Rectal smooth muscle tissue (tissue), 1 donor: Measurements from ENCODE around the gene TIMP2.
"Not testable (repeated sequence)": the region's sequence is repeated elsewhere in the genome, so short reads cannot be mapped to it uniquely, and the experiment has no call there.

ENCODE experiments used
- H3K27ac ChIP-seq: one replicate; pipeline ENCODE4 v1.7.0; 2013; ENCODE audit warnings: low read depth, low read length, inconsistent platforms
- H3K27me3 ChIP-seq: one replicate; pipeline ENCODE4 v1.7.0; 2013; ENCODE audit warnings: low read length; ENCODE audit not compliant: control insufficient read depth, insufficient read depth
- H3K36me3 ChIP-seq: one replicate; pipeline ENCODE4 v1.7.0; 2013; ENCODE audit warnings: low read length; ENCODE audit not compliant: control insufficient read depth, insufficient read depth
- H3K4me1 ChIP-seq: one replicate; pipeline ENCODE4 v1.7.0; 2013; ENCODE audit warnings: low read length; ENCODE audit not compliant: control insufficient read depth, insufficient read depth
- H3K4me3 ChIP-seq: one replicate; pipeline ENCODE4 v1.7.0; 2013; ENCODE audit warnings: low read length
- H3K9ac ChIP-seq: one replicate; pipeline ENCODE4 v1.7.0; 2013; ENCODE audit warnings: low read length

Gene TIMP2

GRCh38 chr17:78905116-78905515 is 20.1 kb downstream of the TIMP2 start:
- H3K9ac ChIP-seq, result no peak overlapping the region
- H3K4me1 ChIP-seq, result peaks cover 10% of the 10 kb centered on the region
- H3K4me3 ChIP-seq, result no peak overlapping the region
- no peak overlapping the region for H3K27ac ChIP-seq
- H3K27me3 ChIP-seq, result no peaks in the 10 kb centered on the region
- no peaks in the 10 kb centered on the region for H3K36me3 ChIP-seq

- H3K36me3 ChIP-seq, result no peaks in the 10 kb centered on the region
- no peak overlapping the region for H3K9ac ChIP-seq
- H3K4me3 ChIP-seq, result no peak overlapping the region
- peaks cover 14% of the 10 kb centered on the region for H3K4me1 ChIP-seq
- no peak overlapping the region for H3K27ac ChIP-seq
- H3K27me3 ChIP-seq, result no peaks in the 10 kb centered on the region
Measured at GRCh38 chr17:78904371-78904770, 20.8 kb downstream of the TIMP2 start.

GRCh38 chr17:78903101-78903779 is 21.9 kb downstream of the TIMP2 start, which contains the start of gene CEP295NL:
Gene CEP295NL, minus strand, starts transcription at chr17:78903201. Its CDS starts 1,373 bp downstream, at chr17:78901828.
- Histone ChIP-seq H3K4me3 (no peak within 1 kb of the TSS), H3K4me1 (peaks cover 17% of the 10 kb centered on the region), H3K27ac (no peak within 1 kb of the TSS), H3K27me3 (no peaks in the 10 kb centered on the region), H3K36me3 (no peaks in the 10 kb centered on the region), H3K9ac (no peak within 1 kb of the TSS)

GRCh38 chr17:78902231-78902630 is 23.0 kb downstream of the TIMP2 start:
- H3K27ac ChIP-seq, H3K9ac ChIP-seq, H3K36me3 ChIP-seq, H3K4me3 ChIP-seq, H3K27me3 ChIP-seq: not testable (repeated sequence)
- H3K4me1 ChIP-seq, result peaks cover 25% of the 10 kb centered on the region

GRCh38 chr17:78901806-78902205 is 23.4 kb downstream of the TIMP2 start:
- H3K27me3 ChIP-seq, result no peaks in the 10 kb centered on the region
- no peak overlapping the region for H3K27ac ChIP-seq
- peaks cover 25% of the 10 kb centered on the region for H3K4me1 ChIP-seq

GRCh38 chr17:78900816-78901215 is 24.4 kb downstream of the TIMP2 start:
- Histone ChIP-seq H3K4me3 (no peak overlapping the region), H3K9ac (no peak overlapping the region), H3K27me3 (no peaks in the 10 kb centered on the region), H3K27ac (no peak overlapping the region), H3K36me3 (no peaks in the 10 kb centered on the region), H3K4me1 (peaks cover 35% of the 10 kb centered on the region)

More at GRCh38 chr17:78901806-78902205, 23.4 kb downstream of the TIMP2 start:
- no peak overlapping the region for H3K4me3 ChIP-seq
- H3K9ac ChIP-seq, result no peak overlapping the region
- no peaks in the 10 kb centered on the region for H3K36me3 ChIP-seq

GRCh38 chr17:78899361-78900260 is 25.6 kb downstream of the TIMP2 start:
- Histone ChIP-seq H3K4me1 (peaks cover 42% of the 10 kb centered on the region), H3K9ac (no peak overlapping the region), H3K36me3 (no peaks in the 10 kb centered on the region), H3K4me3 (no peak overlapping the region), H3K27ac (no peak overlapping the region), H3K27me3 (no peaks in the 10 kb centered on the region)

- peaks cover 45% of the 10 kb centered on the region for H3K4me1 ChIP-seq
- no peak overlapping the region for H3K9ac ChIP-seq
- no peak overlapping the region for H3K4me3 ChIP-seq
- H3K27me3 ChIP-seq, result no peaks in the 10 kb centered on the region
- H3K36me3 ChIP-seq, result no peaks in the 10 kb centered on the region
- no peak overlapping the region for H3K27ac ChIP-seq
Measured at GRCh38 chr17:78898947-78899346, 26.2 kb downstream of the TIMP2 start.

GRCh38 chr17:78898075-78898836 is 26.9 kb downstream of the TIMP2 start:
- H3K4me1 ChIP-seq, result peaks cover 47% of the 10 kb centered on the region
- no peak overlapping the region for H3K27ac ChIP-seq
- no peaks in the 10 kb centered on the region for H3K27me3 ChIP-seq
- no peak overlapping the region for H3K4me3 ChIP-seq
- H3K9ac ChIP-seq, result no peak overlapping the region
- no peaks in the 10 kb centered on the region for H3K36me3 ChIP-seq

GRCh38 chr17:78897664-78898047 is 27.5 kb downstream of the TIMP2 start:
- Histone ChIP-seq H3K4me3 (no peak overlapping the region), H3K36me3 (no peaks in the 10 kb centered on the region), H3K4me1 (peaks cover 47% of the 10 kb centered on the region), H3K9ac (no peak overlapping the region), H3K27me3 (no peaks in the 10 kb centered on the region), H3K27ac (no peak overlapping the region)

- Histone ChIP-seq H3K4me3 (no peak overlapping the region), H3K36me3 (no peaks in the 10 kb centered on the region), H3K9ac (no peak overlapping the region), H3K27ac (peak overlapping the region; percentile 15), H3K27me3 (no peaks in the 10 kb centered on the region), H3K4me1 (peaks cover 47% of the 10 kb centered on the region)
Measured at GRCh38 chr17:78896834-78897663, 28.1 kb downstream of the TIMP2 start.
